KMS-11 (cell line): ENCODE measurements around the gene CACNA2D2.

Source experiments
- H2AFZ ChIP-seq: fragments of 200-600 bp; sonication (generic); 2 replicates; pipeline ENCODE4 v1.6.1; 2016; ENCODE audit warnings: antibody characterized with exemption, mixed run types, low read depth
- H3K27ac ChIP-seq: fragments of 200-600 bp; sonication (generic); 2 replicates; pipeline ENCODE4 v1.6.1; 2016; ENCODE audit warnings: mild to moderate bottlenecking, mixed run types
- H3K27me3 ChIP-seq: fragments of 200-600 bp; sonication (generic); 2 replicates; pipeline ENCODE4 v1.6.1; 2017; ENCODE audit warnings: mild to moderate bottlenecking, low read depth, mixed run types, moderate library complexity; ENCODE audit not compliant: insufficient read depth
- H3K36me3 ChIP-seq: fragments of 200-600 bp; sonication (generic); 2 replicates; pipeline ENCODE4 v1.6.1; 2017; ENCODE audit warnings: mild to moderate bottlenecking, mixed run types; ENCODE audit not compliant: insufficient read depth
- H3K4me1 ChIP-seq: fragments of 200-600 bp; sonication (generic); 2 replicates; pipeline ENCODE4 v1.6.1; 2016; ENCODE audit warnings: mild to moderate bottlenecking, low read depth, mixed run types; ENCODE audit not compliant: poor library complexity, severe bottlenecking
- H3K4me2 ChIP-seq: fragments of 200-600 bp; sonication (generic); 2 replicates; pipeline ENCODE4 v1.7.0; 2016; ENCODE audit warnings: mild to moderate bottlenecking, mixed run types
- H3K4me3 ChIP-seq: fragments of 200-600 bp; sonication (generic); IDR thresholded peaks from 2 replicates; pipeline ENCODE4 v1.6.1; 2017; ENCODE audit warnings: low read depth, low read length, mixed read lengths; ENCODE audit not compliant: insufficient read depth
- H3K79me2 ChIP-seq: fragments of 200-600 bp; sonication (generic); 2 replicates; pipeline ENCODE4 v1.6.1; 2016; ENCODE audit warnings: low read depth, mixed run types; ENCODE audit not compliant: insufficient read depth
- H3K9ac ChIP-seq: fragments of 200-600 bp; sonication (generic); 2 replicates; pipeline ENCODE4 v1.6.1; 2016; ENCODE audit warnings: mild to moderate bottlenecking, mixed run types
- H4K20me1 ChIP-seq: fragments of 200-600 bp; sonication (generic); 2 replicates; pipeline ENCODE4 v1.6.1; 2016; ENCODE audit warnings: mild to moderate bottlenecking, mixed run types; ENCODE audit not compliant: insufficient read depth
- TF ChIP-seq, protein P1 (sequence below): fragments of 200-600 bp; sonication (generic); conservative IDR thresholded peaks from 2 replicates; pipeline ENCODE4 v1.6.1; 2017; ENCODE audit warnings: low read depth, mild to moderate bottlenecking, antibody characterized with exemption, low read length, moderate library complexity, mixed read lengths

The CACNA2D2 gene

DNA sequence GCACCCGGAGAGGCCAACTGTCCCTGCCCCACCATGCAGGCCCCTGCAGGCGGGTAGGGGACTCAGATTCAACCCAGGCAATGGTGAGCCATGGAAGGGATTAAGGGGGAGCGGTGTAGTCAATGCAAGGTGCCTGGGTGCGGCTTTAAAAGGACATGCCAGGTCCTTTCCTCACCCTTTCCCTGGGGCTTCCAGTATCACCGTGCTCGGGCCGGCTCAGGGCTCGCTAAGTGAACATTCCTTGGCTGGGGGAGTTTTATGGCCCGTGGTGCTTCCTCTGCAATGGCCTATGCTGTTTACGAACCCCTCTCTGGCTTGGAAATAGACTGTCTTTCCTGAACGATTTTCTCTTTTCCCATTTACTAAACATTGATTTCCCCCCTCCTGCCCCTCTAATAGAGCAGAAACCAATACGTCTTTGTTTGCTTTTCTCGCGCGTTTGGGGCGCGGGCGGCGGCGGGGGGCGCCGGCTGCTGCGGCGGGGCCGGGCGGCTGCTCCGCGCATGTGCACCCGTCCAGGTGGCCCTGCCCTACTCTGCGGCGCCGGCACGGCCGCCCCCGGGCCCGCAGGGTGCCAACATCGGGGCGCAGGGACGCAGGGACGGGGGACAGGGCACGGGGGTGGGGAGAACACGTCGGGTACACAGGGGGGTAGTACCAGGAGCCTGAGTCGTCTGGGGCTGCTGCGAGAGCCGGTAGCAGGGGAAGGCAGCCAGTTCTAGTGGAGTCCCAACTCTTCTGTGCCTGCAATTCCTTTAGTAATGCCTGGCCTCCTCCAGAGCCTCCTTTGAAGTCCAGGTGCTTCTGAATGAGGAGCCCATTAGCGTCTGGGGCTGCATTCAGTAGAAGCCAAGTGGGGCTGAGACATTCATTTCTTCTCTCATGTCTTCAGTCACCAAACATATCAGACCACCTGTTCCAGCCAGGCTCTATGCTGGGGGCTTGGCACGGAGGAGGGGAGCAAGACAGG lies 26.9 kb upstream of the CACNA2D2 start:
- Histone ChIP-seq H3K27ac (no peak overlapping the region), H3K9ac (no peak overlapping the region), H3K4me3 (no peak overlapping the region), H2AFZ (no peak overlapping the region), H3K4me1 (peaks cover 5% of the 10 kb centered on the region), H3K79me2 (no peaks in the 10 kb centered on the region), H3K4me2 (no peak overlapping the region), H4K20me1 (no peaks in the 10 kb centered on the region), H3K36me3 (no peaks in the 10 kb centered on the region), H3K27me3 (peaks cover 40% of the 10 kb centered on the region; the same call in 1 of the 2 replicates)
- TF ChIP-seq, protein P1, sequence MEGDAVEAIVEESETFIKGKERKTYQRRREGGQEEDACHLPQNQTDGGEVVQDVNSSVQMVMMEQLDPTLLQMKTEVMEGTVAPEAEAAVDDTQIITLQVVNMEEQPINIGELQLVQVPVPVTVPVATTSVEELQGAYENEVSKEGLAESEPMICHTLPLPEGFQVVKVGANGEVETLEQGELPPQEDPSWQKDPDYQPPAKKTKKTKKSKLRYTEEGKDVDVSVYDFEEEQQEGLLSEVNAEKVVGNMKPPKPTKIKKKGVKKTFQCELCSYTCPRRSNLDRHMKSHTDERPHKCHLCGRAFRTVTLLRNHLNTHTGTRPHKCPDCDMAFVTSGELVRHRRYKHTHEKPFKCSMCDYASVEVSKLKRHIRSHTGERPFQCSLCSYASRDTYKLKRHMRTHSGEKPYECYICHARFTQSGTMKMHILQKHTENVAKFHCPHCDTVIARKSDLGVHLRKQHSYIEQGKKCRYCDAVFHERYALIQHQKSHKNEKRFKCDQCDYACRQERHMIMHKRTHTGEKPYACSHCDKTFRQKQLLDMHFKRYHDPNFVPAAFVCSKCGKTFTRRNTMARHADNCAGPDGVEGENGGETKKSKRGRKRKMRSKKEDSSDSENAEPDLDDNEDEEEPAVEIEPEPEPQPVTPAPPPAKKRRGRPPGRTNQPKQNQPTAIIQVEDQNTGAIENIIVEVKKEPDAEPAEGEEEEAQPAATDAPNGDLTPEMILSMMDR, result no peak

DNA sequence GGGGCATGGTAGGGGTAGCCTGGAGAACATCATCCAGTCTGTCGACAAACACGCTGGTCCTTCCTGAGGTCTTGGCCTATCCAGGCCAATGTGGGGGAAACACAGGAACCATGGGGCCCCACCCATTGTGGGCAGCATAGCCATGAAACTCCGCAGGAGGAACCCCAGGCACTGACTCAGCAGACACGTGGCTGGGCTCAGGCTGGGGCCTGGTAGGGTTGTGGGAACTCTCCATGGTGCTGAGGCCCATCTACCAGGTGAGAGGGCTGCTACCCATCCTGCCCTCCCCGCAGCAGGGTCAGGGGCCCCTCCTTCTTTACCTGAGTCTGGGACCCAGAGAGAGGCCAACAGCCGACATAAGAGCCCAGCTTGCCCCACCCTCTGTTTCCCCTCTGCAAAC lies 22.6 kb upstream of the CACNA2D2 start:
- no peak overlapping the region for H3K4me2 ChIP-seq
- TF ChIP-seq, protein P1, result no peak
- no peaks in the 10 kb centered on the region for H3K36me3 ChIP-seq
- H3K27me3 ChIP-seq, result peaks cover 9% of the 10 kb centered on the region; the same call in 1 of the 2 replicates
- H3K9ac ChIP-seq, result no peak overlapping the region
- no peak overlapping the region for H2AFZ ChIP-seq
- H3K4me1 ChIP-seq, result peaks cover 5% of the 10 kb centered on the region
- no peak overlapping the region for H3K27ac ChIP-seq
- H3K4me3 ChIP-seq, result no peak overlapping the region
- no peaks in the 10 kb centered on the region for H4K20me1 ChIP-seq
- no peaks in the 10 kb centered on the region for H3K79me2 ChIP-seq

DNA sequence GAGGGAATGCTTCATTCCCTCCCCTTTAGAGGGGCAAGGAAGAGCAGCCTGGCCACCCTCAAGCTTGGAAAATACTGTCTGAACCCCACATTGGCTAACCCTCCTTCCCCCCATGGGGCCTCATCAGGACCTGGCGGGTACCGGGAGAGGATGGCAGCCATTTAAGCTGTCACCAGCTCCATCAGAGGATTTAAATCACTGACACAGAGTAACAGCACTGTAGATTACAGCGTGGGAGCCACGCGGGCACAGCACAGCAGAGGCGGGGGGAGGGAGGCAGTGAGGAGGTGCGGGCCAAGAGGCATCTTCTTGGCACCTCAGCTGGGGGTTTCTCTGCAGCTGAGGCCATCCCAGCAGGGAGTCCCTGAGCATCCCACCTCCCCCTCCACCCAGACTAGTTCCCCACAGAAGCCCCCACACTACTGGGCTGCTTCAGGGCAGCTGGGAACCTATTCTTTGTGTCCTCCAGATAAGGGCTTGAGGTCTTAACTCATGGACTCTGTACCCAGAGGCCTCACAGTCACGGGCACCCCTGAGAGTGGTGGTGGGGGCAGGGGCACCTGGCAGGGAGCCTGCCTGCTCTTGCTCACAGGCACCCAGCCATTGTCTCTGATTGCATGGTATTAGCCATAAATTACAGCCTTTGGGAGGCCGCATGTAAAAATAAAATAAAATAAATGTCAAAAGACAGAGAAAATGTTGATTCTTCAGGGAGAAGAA lies 21.9 kb upstream of the CACNA2D2 start:
- TF ChIP-seq, protein P1, result no peak
- Histone ChIP-seq H3K27ac (no peak overlapping the region), H3K9ac (no peak overlapping the region), H4K20me1 (no peaks in the 10 kb centered on the region), H3K4me3 (no peak overlapping the region), H3K4me1 (peaks cover 5% of the 10 kb centered on the region), H2AFZ (no peak overlapping the region), H3K4me2 (no peak overlapping the region), H3K79me2 (no peaks in the 10 kb centered on the region), H3K36me3 (no peaks in the 10 kb centered on the region), H3K27me3 (peaks cover 7% of the 10 kb centered on the region; the same call in 1 of the 2 replicates)

DNA sequence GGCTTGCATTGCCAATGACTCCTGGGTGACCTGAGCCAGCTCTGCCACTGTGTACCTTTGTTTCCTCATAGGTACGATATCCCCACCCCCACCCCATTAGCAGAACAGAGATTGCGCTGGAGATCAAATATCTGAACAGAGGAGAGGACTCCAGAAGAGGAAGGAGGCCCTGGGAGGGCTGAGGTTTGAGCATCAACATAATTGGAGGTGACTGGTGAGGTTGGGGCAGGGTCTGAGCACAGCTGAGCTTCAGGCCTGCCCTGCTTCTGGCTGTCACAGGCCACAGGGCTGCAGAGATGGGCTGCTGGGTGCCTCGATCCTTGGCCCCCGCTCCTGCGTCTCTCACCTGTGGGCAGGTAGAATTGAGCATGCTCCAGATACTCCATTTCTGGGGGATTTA lies 21.3 kb upstream of the CACNA2D2 start:
- peaks cover 7% of the 10 kb centered on the region; the same call in 1 of the 2 replicates for H3K27me3 ChIP-seq
- H3K9ac ChIP-seq, result no peak overlapping the region
- TF ChIP-seq, protein P1, result no peak
- no peak overlapping the region for H3K4me3 ChIP-seq
- H2AFZ ChIP-seq, result no peak overlapping the region
- H3K27ac ChIP-seq, result no peak overlapping the region
- no peaks in the 10 kb centered on the region for H3K36me3 ChIP-seq
- H4K20me1 ChIP-seq, result no peaks in the 10 kb centered on the region
- H3K79me2 ChIP-seq, result no peaks in the 10 kb centered on the region
- H3K4me1 ChIP-seq, result peaks cover 5% of the 10 kb centered on the region
- H3K4me2 ChIP-seq, result no peak overlapping the region
